ENCODE data around the gene KNDC1.

DNA sequence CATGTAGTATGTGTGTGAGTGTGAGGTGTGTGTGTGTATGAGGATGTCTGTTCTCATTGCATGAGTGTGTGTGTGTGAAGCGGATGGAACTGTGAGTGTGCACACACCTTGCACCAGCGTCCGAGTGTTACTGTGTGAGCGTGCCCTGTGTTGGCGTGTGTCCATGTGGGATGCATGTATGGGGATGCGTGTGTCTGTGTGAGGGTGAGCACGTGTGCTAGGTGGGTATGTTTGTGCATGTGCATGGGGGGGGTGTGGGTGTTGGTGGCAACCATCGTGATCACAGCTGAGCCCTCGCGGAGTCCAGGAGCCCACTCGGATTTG lies 6.4 kb downstream of the KNDC1 start:
- TF ChIP-seq, protein P1, sequence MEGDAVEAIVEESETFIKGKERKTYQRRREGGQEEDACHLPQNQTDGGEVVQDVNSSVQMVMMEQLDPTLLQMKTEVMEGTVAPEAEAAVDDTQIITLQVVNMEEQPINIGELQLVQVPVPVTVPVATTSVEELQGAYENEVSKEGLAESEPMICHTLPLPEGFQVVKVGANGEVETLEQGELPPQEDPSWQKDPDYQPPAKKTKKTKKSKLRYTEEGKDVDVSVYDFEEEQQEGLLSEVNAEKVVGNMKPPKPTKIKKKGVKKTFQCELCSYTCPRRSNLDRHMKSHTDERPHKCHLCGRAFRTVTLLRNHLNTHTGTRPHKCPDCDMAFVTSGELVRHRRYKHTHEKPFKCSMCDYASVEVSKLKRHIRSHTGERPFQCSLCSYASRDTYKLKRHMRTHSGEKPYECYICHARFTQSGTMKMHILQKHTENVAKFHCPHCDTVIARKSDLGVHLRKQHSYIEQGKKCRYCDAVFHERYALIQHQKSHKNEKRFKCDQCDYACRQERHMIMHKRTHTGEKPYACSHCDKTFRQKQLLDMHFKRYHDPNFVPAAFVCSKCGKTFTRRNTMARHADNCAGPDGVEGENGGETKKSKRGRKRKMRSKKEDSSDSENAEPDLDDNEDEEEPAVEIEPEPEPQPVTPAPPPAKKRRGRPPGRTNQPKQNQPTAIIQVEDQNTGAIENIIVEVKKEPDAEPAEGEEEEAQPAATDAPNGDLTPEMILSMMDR (IDR thresholded peaks at IDR 0.05): no peak
- no peak for TF ChIP-seq POLR2A (IDR thresholded peaks at IDR 0.05)

All from right lobe of liver (tissue), 4 donors.